T-helper 1 cell treated with Interleukin-12 subunit alpha and Interleukin-12 subunit beta and Interleukin-4 antibody, amounts not matched to agents 30 ng/mL and 1 ng/mL, for 36 hours (primary cell): ENCODE data around the gene DOK7. TPM values are rescaled to one million over a fixed set of nuclear protein-coding genes. Genes with fewer than 3 reads are reported as not detected.

Source experiments
- intact Hi-C: fragments of 100-400 bp; cut with micrococcal nuclease; formaldehyde crosslinking; loops from one replicate; pipeline ENCODE4 v1.15.1; 2024
- total RNA-seq: library from RNA; stranded (reverse); gene quantifications from 2 replicates; pipeline ENCODE4 v1.2.3, GENCODE V29; 2022

Gene DOK7
- total RNA-seq, 1 donor from 2014 or later, result not detected

DNA sequence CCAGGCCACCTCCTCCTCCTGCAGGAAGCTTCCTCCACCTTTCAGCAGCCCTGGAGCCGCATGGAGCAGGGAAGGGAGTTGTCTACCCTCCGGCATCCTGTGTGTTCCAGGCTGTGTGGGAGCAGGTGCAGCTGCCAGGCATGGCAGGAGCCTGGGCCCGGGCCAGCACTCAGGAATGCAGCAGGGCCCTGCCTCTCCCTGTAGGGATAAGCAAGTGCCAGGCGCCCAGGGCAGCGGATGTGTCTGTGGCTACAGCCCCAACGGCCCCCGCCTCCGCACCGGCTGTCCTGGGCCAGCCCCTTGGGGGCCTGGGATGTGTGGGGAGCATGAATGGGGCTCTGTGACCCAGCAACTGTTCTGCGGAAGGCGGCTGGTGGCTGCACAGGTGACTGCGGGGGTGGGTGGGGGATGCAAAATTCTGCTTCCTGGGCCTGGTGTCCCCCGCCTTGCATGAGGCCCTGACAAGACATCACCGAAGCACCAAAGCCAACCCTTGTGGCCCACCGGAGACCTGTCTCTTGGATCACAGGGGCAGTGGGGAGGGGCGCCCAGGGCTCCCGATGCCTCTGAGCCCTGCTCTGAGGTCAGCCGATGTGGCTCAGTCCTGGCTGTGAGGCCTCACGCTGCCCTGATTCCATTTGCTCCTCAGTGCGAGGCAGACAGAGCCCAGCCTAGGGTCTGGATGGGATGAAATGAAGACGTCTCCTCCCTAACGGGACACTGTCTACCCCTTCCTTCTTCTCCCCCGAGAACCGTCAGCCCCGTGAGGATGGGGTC, 1.4 kb upstream of the DOK7 start:
- intact Hi-C loops, result no loop called here

GRCh38 chr4:3462321-3462789, 751 bp upstream of the DOK7 start:
- intact Hi-C loops, result no loop called here

DNA sequence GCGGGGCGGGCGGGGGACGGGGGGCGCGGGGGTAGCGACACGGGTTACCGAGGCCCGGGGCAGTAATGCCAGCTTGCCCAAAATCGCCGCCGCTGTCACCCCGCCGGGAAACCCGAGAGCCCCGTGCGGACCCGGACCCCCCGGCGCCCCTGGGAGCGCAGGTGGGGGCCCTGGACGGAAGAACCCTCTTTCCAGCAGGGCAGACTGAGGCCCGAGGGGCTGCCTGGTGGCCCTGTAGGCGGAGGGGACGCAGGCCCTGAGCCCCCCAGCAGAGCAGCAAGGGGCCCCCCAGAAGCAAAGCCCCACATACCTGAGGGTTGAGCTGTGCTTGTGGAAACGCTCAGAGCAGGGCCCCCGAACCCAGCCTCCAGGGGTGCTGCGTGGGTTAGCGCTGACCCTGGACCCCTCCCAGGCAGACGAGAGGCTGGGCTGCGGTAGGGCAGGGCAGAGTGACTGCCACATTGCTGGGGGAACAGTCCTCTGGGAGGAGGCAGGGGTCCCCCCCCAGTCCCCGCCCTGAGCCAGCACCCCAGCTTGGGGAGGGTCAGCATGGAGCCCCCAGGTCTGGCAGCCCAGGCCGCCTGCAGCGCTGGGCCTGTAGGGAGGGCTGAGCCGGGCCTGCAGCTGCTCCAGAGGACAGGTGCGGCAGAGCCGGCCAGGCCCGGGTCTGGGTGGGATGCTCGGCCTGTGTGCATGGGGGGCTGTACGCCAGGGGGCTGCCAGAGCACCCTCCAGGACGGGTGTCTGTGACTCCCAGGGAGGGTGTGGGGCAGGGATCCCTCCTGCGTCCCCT, 646 bp downstream of the DOK7 start:
- intact Hi-C loops, result no loop called here

GRCh38 chr4:3464349-3464905, 1.3 kb downstream of the DOK7 start:
- intact Hi-C loops, result no loop called here

DNA sequence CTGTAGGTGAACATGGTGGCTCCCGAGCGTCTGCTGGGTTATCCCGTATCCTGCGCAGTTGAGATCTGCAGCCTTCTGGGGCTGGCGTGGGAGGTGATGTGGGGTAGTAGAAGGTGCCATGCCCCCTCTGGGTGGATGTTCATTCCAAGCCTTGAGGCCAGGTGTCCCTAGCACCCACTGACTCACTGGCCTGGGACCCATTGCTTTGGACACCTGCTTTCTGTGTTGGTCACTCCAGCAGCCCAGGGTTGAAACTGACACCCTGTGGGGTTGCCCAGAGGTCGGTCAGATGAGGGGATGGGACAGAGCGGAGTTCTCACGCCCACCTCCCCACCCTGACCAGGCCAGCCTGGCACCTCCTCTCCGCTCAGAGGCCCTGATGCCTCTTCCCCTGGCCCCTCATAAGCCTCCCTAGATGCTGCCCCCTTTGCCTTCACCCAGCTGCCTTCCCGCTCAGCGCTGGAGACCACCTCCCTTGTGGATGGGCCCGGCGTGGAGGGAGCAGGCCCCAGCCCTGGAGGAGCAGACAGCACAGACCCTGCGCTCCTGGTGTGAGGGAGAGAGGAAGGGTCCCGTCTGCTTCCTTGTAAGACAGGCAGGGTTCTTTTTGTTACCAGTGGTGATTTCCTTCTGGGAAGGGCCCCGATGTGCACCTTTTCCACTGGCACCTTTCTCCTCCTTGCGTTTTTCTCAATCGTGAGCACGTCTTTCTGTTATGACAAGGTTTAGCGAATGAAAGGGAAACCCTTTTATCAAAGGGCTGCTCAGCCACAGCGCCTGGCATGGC, 2.0 kb downstream of the DOK7 start:
- intact Hi-C loops, result no loop called here

- intact Hi-C loops, result no loop called here
These were observed 2.9 kb downstream of the DOK7 start for GRCh38 chr4:3465698-3466671.

DNA sequence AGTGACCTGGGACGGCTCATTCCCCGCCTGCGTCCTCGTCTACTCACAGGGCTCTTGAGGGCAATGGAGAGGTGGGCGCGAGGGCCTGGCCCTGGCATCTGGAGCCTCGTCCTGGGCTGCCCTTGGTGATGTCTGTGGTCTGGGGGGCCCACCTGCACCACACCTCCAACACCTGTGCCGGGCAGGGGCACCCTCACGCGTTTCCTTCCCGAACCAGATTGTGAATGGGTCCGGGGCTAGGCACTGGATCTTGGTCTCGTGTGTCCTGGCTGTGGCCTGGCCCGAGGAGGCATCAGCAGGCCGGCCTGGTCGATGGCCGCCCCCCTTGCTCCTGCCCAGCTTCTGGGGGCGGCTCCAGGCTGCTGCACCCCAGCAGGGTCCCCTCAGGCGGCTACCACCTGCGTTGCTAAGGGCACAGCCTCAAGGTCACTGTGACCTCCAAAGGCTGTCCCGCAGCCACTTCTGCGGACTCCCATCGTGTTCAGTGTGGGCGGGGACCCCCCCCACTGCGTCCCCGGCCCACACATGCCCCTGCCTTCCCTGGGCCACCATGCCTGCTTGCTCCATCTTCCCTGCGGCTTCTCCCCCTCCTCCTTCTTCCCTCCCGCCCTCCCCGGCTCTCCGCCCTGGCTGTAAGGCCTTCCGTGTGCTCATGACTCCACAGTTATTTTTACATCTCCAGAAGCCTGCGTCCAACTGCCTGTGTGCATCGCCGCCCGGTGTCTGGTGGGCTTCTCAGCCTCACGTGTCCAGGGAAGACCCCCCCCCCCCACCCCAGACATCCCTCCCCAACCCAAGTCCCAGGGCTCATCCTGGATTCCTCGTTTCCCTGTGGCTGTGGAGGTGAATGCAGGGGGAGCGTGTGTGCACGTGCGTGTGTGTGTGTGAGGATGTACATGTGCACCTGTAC, 3.8 kb downstream of the DOK7 start:
- intact Hi-C loops, result no loop called here

- intact Hi-C loops, result no loop called here
These were observed 4.5 kb downstream of the DOK7 start for GRCh38 chr4:3467601-3468031.

GRCh38 chr4:3468154-3468553, 5.0 kb downstream of the DOK7 start:
- intact Hi-C loops, result no loop called here

- intact Hi-C loops, result no loop called here
These were observed 5.7 kb downstream of the DOK7 start for GRCh38 chr4:3468804-3469203.

DNA sequence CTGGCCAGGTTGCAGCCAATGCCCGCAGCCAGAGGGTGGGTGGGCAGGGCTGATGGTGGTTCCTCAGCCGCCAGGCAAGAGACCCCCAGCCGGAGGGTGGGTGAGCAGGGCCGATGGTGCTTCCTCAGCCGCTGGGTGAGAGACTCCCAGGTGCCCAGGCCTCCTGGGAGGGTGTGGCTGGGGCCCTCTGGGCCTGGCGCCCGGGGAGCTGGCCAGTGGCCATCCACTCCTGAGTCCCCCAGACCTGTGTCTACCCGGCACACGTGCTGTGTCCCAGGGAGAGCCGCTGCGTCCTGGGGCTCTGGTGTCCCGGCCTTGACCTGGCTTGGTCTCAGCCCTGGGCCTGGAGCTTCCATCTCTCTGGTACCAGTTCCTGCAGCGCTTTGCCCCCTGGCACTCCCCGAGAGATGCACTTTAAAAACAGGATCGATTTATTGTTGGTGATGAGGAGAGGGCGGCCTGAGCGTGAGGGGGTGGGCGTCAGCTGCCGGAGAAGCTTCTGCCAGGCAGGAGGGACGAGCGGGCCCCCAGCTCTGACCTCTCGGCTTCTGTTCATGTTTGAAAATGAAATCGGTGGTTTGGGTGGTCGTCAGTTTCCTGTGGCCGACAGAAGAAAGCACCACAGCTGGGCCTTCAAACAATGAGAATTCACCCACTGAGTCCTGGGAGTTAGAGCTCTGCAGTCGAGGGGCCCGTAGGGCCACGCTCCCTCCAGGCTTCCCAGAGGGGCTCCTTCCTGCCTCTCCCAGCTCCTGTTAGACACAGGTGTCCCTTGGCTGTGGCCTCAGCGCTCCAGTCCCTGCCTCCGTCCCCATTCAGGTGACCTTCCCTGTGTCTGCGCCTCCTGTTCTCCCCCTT, 6.5 kb downstream of the DOK7 start:
- intact Hi-C loops, result no loop called here

GRCh38 chr4:3470244-3471097, 7.4 kb downstream of the DOK7 start:
- intact Hi-C loops, result no loop called here

DNA sequence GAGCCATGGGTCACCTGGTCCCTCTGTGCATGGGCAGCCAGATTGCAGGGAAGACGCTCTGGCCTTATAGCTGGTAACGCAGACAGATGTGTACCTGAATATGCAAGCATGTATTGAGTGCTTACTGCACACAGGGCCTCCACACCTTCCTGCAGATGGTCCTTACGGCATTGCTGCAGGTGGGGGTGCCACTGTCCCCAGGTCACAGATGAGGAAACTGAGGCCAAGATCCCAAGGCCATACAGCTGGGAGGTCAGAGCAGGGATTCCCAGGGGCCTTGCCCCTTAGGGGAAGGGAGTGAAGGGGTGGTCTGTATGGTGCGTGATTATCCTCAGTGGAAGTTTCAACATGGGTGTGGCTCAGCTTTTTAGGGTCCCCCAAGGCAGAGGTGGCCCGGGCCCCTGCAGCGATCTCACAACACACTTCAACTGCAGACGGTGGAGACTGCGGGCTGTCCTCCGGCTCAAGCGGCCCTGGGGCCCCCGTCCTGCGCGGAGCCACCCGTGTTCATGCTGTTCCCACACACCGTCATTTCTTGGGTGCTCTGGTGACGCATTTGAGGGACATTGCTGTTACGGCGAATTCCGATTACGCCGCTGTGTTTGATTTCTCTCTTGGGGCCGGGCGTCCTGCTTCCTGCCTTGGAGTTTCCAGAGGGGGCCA, 8.1 kb downstream of the DOK7 start:
- intact Hi-C loops, result no loop called here

GRCh38 chr4:3471886-3472285, 8.8 kb downstream of the DOK7 start:
- intact Hi-C loops, result no loop called here

DNA sequence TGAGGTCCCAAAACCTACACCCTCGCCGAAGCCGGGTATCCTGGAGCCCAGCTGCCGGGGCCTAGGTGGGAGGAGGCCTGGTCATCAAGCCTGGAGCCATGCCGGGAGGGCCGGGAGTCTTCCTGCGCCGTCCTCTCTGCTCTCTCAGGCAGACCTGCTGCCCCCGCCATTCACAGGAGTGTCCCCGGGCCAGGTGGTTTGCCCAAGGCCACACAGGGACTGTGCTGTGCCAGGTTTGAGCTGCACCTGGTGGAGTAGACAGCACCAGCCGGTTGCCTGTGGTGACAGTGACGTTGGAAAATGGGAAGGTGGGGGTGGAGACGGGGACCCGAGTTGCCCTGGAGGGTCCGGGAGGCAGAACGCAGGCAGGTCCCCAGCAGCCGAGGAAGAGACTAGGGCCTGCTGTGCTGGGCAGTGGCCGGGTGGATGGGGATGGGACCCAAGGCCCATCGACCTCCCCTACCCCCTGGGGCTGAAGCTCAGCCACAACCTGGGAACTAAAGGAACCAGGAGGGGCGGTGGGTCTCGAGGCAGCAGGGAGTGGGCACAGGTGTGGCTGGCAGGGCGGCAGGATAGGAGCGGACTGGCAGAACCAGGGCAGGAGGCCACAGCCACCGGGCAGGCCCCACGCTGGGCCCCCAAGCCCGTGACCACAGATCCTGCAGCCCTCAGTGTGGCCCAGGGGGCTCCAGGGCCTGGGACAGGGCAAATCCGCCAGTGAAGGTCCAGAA, 9.5 kb downstream of the DOK7 start:
- intact Hi-C loops, result no loop called here
